Measurements from ENCODE around the gene ANKMY1. TPM values are rescaled to one million over a fixed set of nuclear protein-coding genes. Genes with fewer than 3 reads are reported as not detected.

Gene ANKMY1
- total and polyA plus RNA-seq, 9 donors: 5.2 to 10.8 (median 7.7) TPM

GRCh38 chr2:240437861-240438809 is 119.7 kb downstream of the ANKMY1 start:
- DNase-seq: peak; percentile 76
- peaks cover 3% of the 10 kb centered on the region for H3K36me3 ChIP-seq (ENCODE audit: control insufficient read depth, insufficient read depth, low read length)
- H3K4me1 ChIP-seq (ENCODE audit: control insufficient read depth, insufficient read depth, low read length): peaks cover 61% of the 10 kb centered on the region
- peak overlapping the region; percentile 45 for H3K4me3 ChIP-seq (ENCODE audit: low read length)
- 15% methylated on average over 20 of the region's 24 CpGs for WGBS (ENCODE audit: insufficient coverage)
- peaks cover 15% of the 10 kb centered on the region for H3K27me3 ChIP-seq (ENCODE audit: control insufficient read depth, insufficient read depth, low read length)
- H3K9me3 ChIP-seq (replicated peaks; ENCODE audit: control insufficient read depth, low read depth, low read length): no peaks in the 10 kb centered on the region
- peak overlapping the region; percentile 51 for H3K27ac ChIP-seq (ENCODE audit: low read length)

GRCh38 chr2:240437551-240437860 is 120.3 kb downstream of the ANKMY1 start:
- Histone ChIP-seq H3K9me3 (replicated peaks; ENCODE audit: control insufficient read depth, low read depth, low read length) (no peaks in the 10 kb centered on the region), H3K4me3 (ENCODE audit: low read length) (peak overlapping the region; percentile 45), H3K27ac (ENCODE audit: low read length) (peak overlapping the region; percentile 51), H3K4me1 (ENCODE audit: control insufficient read depth, insufficient read depth, low read length) (peaks cover 55% of the 10 kb centered on the region), H3K27me3 (ENCODE audit: control insufficient read depth, insufficient read depth, low read length) (peaks cover 15% of the 10 kb centered on the region), H3K36me3 (ENCODE audit: control insufficient read depth, insufficient read depth, low read length) (peaks cover 3% of the 10 kb centered on the region)
- DNase-seq: no peak
- WGBS (ENCODE audit: insufficient coverage): 70% methylated on average over 2 of the region's 2 CpGs

- Histone ChIP-seq H3K4me3 (ENCODE audit: low read length) (peak overlapping the region; percentile 45), H3K9me3 (replicated peaks; ENCODE audit: control insufficient read depth, low read depth, low read length) (no peaks in the 10 kb centered on the region), H3K4me1 (ENCODE audit: control insufficient read depth, insufficient read depth, low read length) (peaks cover 49% of the 10 kb centered on the region), H3K27me3 (ENCODE audit: control insufficient read depth, insufficient read depth, low read length) (peaks cover 15% of the 10 kb centered on the region), H3K27ac (ENCODE audit: low read length) (peak overlapping the region; percentile 6), H3K36me3 (ENCODE audit: control insufficient read depth, insufficient read depth, low read length) (peaks cover 3% of the 10 kb centered on the region)
- WGBS (ENCODE audit: insufficient coverage): 16% methylated on average over 31 of the region's 45 CpGs
- DNase-seq: peak; percentile 52
Measured at GRCh38 chr2:240436683-240437550, 120.9 kb downstream of the ANKMY1 start.

- Histone ChIP-seq H3K27me3 (ENCODE audit: control insufficient read depth, insufficient read depth, low read length) (peaks cover 15% of the 10 kb centered on the region), H3K4me1 (ENCODE audit: control insufficient read depth, insufficient read depth, low read length) (peaks cover 41% of the 10 kb centered on the region), H3K36me3 (ENCODE audit: control insufficient read depth, insufficient read depth, low read length) (peaks cover 3% of the 10 kb centered on the region), H3K4me3 (ENCODE audit: low read length) (peak overlapping the region; percentile 45), H3K27ac (ENCODE audit: low read length) (peak overlapping the region; percentile 47), H3K9me3 (replicated peaks; ENCODE audit: control insufficient read depth, low read depth, low read length) (no peaks in the 10 kb centered on the region)
- DNase-seq: no peak
- WGBS (ENCODE audit: insufficient coverage): under 1% methylated on average over 88 of the region's 88 CpGs
Measured at GRCh38 chr2:240435948-240436682, 121.7 kb downstream of the ANKMY1 start.

- H3K4me3 ChIP-seq (ENCODE audit: low read length): peak within 1 kb of the TSS; percentile 45
- DNase-seq: peak; percentile 88
- H3K4me1 ChIP-seq (ENCODE audit: control insufficient read depth, insufficient read depth, low read length): peaks cover 38% of the 10 kb centered on the region
- peaks cover 3% of the 10 kb centered on the region for H3K36me3 ChIP-seq (ENCODE audit: control insufficient read depth, insufficient read depth, low read length)
- peaks cover 17% of the 10 kb centered on the region for H3K27me3 ChIP-seq (ENCODE audit: control insufficient read depth, insufficient read depth, low read length)
- WGBS (ENCODE audit: insufficient coverage): under 1% methylated on average over 58 of the region's 77 CpGs
- H3K9me3 ChIP-seq (replicated peaks; ENCODE audit: control insufficient read depth, low read depth, low read length): no peaks in the 10 kb centered on the region
- H3K27ac ChIP-seq (ENCODE audit: low read length): peak within 1 kb of the TSS; percentile 52
Measured at GRCh38 chr2:240435457-240435947, 122.3 kb downstream of the ANKMY1 start, which contains the start of gene GPC1. Gene GPC1 (plus strand): TSS chr2:240435663. CDS start chr2:240435919, 256 bp downstream.

- WGBS (ENCODE audit: insufficient coverage): under 1% methylated on average over 64 of the region's 71 CpGs
- H3K27me3 ChIP-seq (ENCODE audit: control insufficient read depth, insufficient read depth, low read length): peaks cover 17% of the 10 kb centered on the region
- H3K36me3 ChIP-seq (ENCODE audit: control insufficient read depth, insufficient read depth, low read length): peaks cover 3% of the 10 kb centered on the region
- H3K9me3 ChIP-seq (replicated peaks; ENCODE audit: control insufficient read depth, low read depth, low read length): no peaks in the 10 kb centered on the region
- peaks cover 38% of the 10 kb centered on the region for H3K4me1 ChIP-seq (ENCODE audit: control insufficient read depth, insufficient read depth, low read length)
- peak overlapping the region; percentile 37 for H3K4me3 ChIP-seq (ENCODE audit: low read length)
- peak; percentile 95 for DNase-seq
- H3K27ac ChIP-seq (ENCODE audit: low read length): peak overlapping the region; percentile 52
Measured at GRCh38 chr2:240434728-240435456, 122.9 kb downstream of the ANKMY1 start.

- H3K9me3 ChIP-seq (replicated peaks; ENCODE audit: control insufficient read depth, low read depth, low read length): no peaks in the 10 kb centered on the region
- 75% methylated on average over 12 of the region's 16 CpGs for WGBS (ENCODE audit: insufficient coverage)
- peaks cover 21% of the 10 kb centered on the region for H3K27me3 ChIP-seq (ENCODE audit: control insufficient read depth, insufficient read depth, low read length)
- H3K36me3 ChIP-seq (ENCODE audit: control insufficient read depth, insufficient read depth, low read length): no peaks in the 10 kb centered on the region
- peaks cover 38% of the 10 kb centered on the region for H3K4me1 ChIP-seq (ENCODE audit: control insufficient read depth, insufficient read depth, low read length)
- peak overlapping the region; percentile 37 for H3K4me3 ChIP-seq (ENCODE audit: low read length)
- H3K27ac ChIP-seq (ENCODE audit: low read length): peak overlapping the region; percentile 52
- no peak for DNase-seq
Measured at GRCh38 chr2:240433973-240434727, 123.6 kb downstream of the ANKMY1 start.

- Histone ChIP-seq H3K4me1 (ENCODE audit: control insufficient read depth, insufficient read depth, low read length) (peaks cover 31% of the 10 kb centered on the region), H3K27me3 (ENCODE audit: control insufficient read depth, insufficient read depth, low read length) (peaks cover 22% of the 10 kb centered on the region)
- DNase-seq: no peak
Measured at GRCh38 chr2:240432820-240433801, 124.7 kb downstream of the ANKMY1 start.

More at GRCh38 chr2:240432820-240433801, 124.7 kb downstream of the ANKMY1 start:
- 77% methylated on average over 27 of the region's 34 CpGs for WGBS (ENCODE audit: insufficient coverage)
- H3K27ac ChIP-seq (ENCODE audit: low read length): no peak overlapping the region
- no peaks in the 10 kb centered on the region for H3K36me3 ChIP-seq (ENCODE audit: control insufficient read depth, insufficient read depth, low read length)
- H3K9me3 ChIP-seq (replicated peaks; ENCODE audit: control insufficient read depth, low read depth, low read length): no peaks in the 10 kb centered on the region
- no peak overlapping the region for H3K4me3 ChIP-seq (ENCODE audit: low read length)
